HepG2 (cell line): ENCODE results near the gene MCU. TPM values are rescaled to one million over a fixed set of nuclear protein-coding genes. Genes with fewer than 3 reads are reported as not detected.
A peak's percentile ranks its signal among the peaks of the same experiment; 100 is the strongest.

Source experiments
- CEBPG ChIP-seq: IDR thresholded peaks from 2 replicates; pipeline ENCODE4 v1.6.1; 2016
- CHCHD3 ChIP-seq: sonication (generic); formaldehyde crosslinking; IDR thresholded peaks from 2 replicates; pipeline ENCODE4 v1.8.0; 2022; ENCODE audit warnings: mild to moderate bottlenecking, missing genetic modification reagents, moderate library complexity
- ELF4 ChIP-seq: sonication (generic); formaldehyde crosslinking; IDR thresholded peaks from 2 replicates; pipeline ENCODE4 v1.5.0; 2020; ENCODE audit warnings: missing genetic modification reagents, mild to moderate bottlenecking, moderate library complexity, borderline replicate concordance
- FOXP1 ChIP-seq, 2 experiments: fragments of 450-650 bp in 1 of 2; IDR thresholded peaks; 2 replicates each; pipeline ENCODE4 v1.6.1; 2017 to 2018; ENCODE audit warnings: antibody characterized with exemption in 1 of 2
- NR1H2 ChIP-seq: sonication (generic); formaldehyde crosslinking; IDR thresholded peaks from 2 replicates; pipeline ENCODE4 v1.8.1; 2022; ENCODE audit warnings: low read depth, missing genetic modification reagents, borderline replicate concordance
- PPARG ChIP-seq: conservative IDR thresholded peaks from 2 replicates; pipeline ENCODE4 v1.6.1; 2016; ENCODE audit warnings: missing biosample characterization, missing genetic modification reagents
- TAF15 ChIP-seq: fragments of 200-400 bp; formaldehyde crosslinking; IDR thresholded peaks from one replicate; pipeline ENCODE4 v1.6.1; 2018; ENCODE audit warnings: mild to moderate bottlenecking, low read depth, low read length; ENCODE audit not compliant: poor library complexity, severe bottlenecking
- ZBTB38 ChIP-seq: sonication (generic); formaldehyde crosslinking; IDR thresholded peaks from 2 replicates; pipeline ENCODE4 v1.5.1; 2020; ENCODE audit warnings: mild to moderate bottlenecking, missing genetic modification reagents
- ZNF121 ChIP-seq: sonication (generic); formaldehyde crosslinking; IDR thresholded peaks from 2 replicates; pipeline ENCODE4 v1.5.0; 2020; ENCODE audit warnings: mild to moderate bottlenecking, missing genetic modification reagents
- ZNF138 ChIP-seq: sonication (generic); formaldehyde crosslinking; IDR thresholded peaks from 2 replicates; pipeline ENCODE4 v1.5.0; 2020; ENCODE audit warnings: mild to moderate bottlenecking, low read depth, missing genetic modification reagents
- ZNF143 ChIP-seq: sonication (generic); formaldehyde crosslinking; IDR thresholded peaks from 2 replicates; pipeline ENCODE4 v1.4.0; 2020; ENCODE audit warnings: missing genetic modification reagents
- ZNF451 ChIP-seq: sonication (generic); formaldehyde crosslinking; IDR thresholded peaks from 2 replicates; pipeline ENCODE4 v1.5.0; 2020; ENCODE audit warnings: mild to moderate bottlenecking, missing genetic modification reagents
- ZNF709 ChIP-seq: sonication (generic); formaldehyde crosslinking; IDR thresholded peaks from 2 replicates; pipeline ENCODE4 v1.5.0; 2020; ENCODE audit warnings: mild to moderate bottlenecking, missing genetic modification reagents
- ZNF768 ChIP-seq: sonication (generic); formaldehyde crosslinking; IDR thresholded peaks from 2 replicates; pipeline ENCODE4 v1.4.0; 2020; ENCODE audit warnings: missing genetic modification reagents
- polyA plus RNA-seq, 8 experiments: library from polyadenylated mRNA; depleted of rRNA in 3 of 8; stranded (reverse) in 7 of 8; unstranded in 1 of 8; fragments of >200 nt; fragmentation: Illumina TruSeq in 4 of 8; extraction: Trizol in 4 of 8; gene quantifications; 2 replicates each; pipeline versions ENCODE4 v1.2.1 to v1.2.3, GENCODE V29; 2011 to 2016; ENCODE audit warnings: low read depth in 4 of 8, missing spikeins in 1 of 8, mixed read lengths in 1 of 8; ENCODE audit not compliant: insufficient read depth in 1 of 8
- total RNA-seq, 5 experiments: library from RNA; depleted of rRNA; stranded (reverse); fragments of >200 nt; fragmentation: Illumina TruSeq; extraction: Trizol; gene quantifications; 2 replicates each; pipeline ENCODE4 v1.2.3, GENCODE V29; 2016; ENCODE audit warnings: low read depth in 1 of 5
- TF ChIP-seq, protein P1 (sequence below): sonication (generic); formaldehyde crosslinking; IDR thresholded peaks from 2 replicates; pipeline ENCODE4 v1.4.0; 2020; ENCODE audit warnings: missing genetic modification reagents
- TF ChIP-seq, protein P2 (sequence below): fragments of 450-650 bp; IDR thresholded peaks from 2 replicates; pipeline ENCODE4 v1.6.1; 2016
- TF ChIP-seq, protein P3 (sequence below): sonication (generic); formaldehyde crosslinking; IDR thresholded peaks from 2 replicates; pipeline ENCODE4 v1.5.1; 2020; ENCODE audit warnings: mild to moderate bottlenecking, missing genetic modification reagents, borderline replicate concordance

The MCU gene
- total and polyA plus RNA-seq, 2 of the 13 experiments (the other 11 are each of a cell fraction or from before 2014, with no cell fraction given): 25.9 to 64.5 TPM

DNA sequence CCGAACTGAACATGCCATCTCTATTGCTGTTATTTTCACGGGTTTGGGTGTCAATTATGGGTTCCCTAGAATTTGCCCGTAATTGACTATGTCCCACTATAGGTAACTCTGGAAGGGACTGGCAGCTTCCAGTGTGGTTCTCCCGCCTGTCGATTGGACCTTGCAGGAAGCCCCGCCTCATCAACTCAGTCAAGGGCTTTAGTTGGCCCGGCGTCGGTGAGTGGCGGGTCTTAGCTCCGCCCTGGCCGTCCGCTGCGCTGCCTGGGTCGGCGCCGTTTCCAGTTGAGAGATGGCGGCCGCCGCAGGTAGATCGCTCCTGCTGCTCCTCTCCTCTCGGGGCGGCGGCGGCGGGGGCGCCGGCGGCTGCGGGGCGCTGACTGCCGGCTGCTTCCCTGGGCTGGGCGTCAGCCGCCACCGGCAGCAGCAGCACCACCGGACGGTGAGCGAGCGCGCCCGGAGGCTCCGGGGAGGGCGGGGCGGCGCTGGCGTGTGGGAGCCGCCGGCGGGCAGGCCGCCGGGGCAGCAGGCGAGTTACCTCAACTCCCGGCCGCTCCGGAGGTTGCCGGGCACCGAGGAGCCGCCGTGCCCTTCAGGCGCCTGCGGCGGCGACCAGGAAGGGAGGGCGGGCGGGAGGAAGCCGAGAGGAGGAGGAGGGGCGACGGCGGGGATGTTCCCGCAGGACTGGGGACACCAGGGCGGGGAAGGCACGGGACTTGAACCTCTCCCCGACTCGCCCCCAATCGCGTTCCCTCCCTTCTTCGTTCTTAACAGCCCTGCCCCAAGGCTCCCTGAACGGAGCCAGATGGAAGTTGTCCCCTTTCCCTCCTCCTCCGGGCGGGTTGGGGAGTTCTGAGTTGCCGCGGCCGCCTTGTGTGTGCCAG, at the start of gene MCU (continued):
- no peak for TF ChIP-seq ZNF143 (CRISPR knock-in tag)
- TF ChIP-seq, protein P1, sequence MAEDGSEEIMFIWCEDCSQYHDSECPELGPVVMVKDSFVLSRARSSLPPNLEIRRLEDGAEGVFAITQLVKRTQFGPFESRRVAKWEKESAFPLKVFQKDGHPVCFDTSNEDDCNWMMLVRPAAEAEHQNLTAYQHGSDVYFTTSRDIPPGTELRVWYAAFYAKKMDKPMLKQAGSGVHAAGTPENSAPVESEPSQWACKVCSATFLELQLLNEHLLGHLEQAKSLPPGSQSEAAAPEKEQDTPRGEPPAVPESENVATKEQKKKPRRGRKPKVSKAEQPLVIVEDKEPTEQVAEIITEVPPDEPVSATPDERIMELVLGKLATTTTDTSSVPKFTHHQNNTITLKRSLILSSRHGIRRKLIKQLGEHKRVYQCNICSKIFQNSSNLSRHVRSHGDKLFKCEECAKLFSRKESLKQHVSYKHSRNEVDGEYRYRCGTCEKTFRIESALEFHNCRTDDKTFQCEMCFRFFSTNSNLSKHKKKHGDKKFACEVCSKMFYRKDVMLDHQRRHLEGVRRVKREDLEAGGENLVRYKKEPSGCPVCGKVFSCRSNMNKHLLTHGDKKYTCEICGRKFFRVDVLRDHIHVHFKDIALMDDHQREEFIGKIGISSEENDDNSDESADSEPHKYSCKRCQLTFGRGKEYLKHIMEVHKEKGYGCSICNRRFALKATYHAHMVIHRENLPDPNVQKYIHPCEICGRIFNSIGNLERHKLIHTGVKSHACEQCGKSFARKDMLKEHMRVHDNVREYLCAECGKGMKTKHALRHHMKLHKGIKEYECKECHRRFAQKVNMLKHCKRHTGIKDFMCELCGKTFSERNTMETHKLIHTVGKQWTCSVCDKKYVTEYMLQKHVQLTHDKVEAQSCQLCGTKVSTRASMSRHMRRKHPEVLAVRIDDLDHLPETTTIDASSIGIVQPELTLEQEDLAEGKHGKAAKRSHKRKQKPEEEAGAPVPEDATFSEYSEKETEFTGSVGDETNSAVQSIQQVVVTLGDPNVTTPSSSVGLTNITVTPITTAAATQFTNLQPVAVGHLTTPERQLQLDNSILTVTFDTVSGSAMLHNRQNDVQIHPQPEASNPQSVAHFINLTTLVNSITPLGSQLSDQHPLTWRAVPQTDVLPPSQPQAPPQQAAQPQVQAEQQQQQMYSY: no peak
- TF ChIP-seq NR1H2: no peak
- TF ChIP-seq TAF15: no peak
- peak; percentile 63; the same call in 1 of the 2 replicates for TF ChIP-seq ZNF138
- TF ChIP-seq ZNF451 (CRISPR knock-in tag): no peak
- TF ChIP-seq ZNF768: no peak
- TF ChIP-seq ZNF709 (CRISPR knock-in tag): peak; percentile 71
- no peak for TF ChIP-seq FOXP1 (IDR thresholded peaks at IDR 0.05)
- TF ChIP-seq FOXP1 (CRISPR knock-in tag; IDR thresholded peaks at IDR 0.05): no peak
- no peak for TF ChIP-seq ZNF121 (CRISPR knock-in tag)
- no peak for TF ChIP-seq ELF4
- TF ChIP-seq, protein P2, sequence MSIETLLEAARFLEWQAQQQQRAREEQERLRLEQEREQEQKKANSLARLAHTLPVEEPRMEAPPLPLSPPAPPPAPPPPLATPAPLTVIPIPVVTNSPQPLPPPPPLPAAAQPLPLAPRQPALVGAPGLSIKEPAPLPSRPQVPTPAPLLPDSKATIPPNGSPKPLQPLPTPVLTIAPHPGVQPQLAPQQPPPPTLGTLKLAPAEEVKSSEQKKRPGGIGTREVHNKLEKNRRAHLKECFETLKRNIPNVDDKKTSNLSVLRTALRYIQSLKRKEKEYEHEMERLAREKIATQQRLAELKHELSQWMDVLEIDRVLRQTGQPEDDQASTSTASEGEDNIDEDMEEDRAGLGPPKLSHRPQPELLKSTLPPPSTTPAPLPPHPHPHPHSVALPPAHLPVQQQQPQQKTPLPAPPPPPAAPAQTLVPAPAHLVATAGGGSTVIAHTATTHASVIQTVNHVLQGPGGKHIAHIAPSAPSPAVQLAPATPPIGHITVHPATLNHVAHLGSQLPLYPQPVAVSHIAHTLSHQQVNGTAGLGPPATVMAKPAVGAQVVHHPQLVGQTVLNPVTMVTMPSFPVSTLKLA: no peak
- 0 out of 2 replicates have a peak, but pooled peaks have one; percentile 32 for TF ChIP-seq PPARG (CRISPR knock-in tag)
- TF ChIP-seq ZBTB38 (CRISPR knock-in tag): no peak
- TF ChIP-seq CEBPG (CRISPR knock-in tag): no peak
- TF ChIP-seq, protein P3, sequence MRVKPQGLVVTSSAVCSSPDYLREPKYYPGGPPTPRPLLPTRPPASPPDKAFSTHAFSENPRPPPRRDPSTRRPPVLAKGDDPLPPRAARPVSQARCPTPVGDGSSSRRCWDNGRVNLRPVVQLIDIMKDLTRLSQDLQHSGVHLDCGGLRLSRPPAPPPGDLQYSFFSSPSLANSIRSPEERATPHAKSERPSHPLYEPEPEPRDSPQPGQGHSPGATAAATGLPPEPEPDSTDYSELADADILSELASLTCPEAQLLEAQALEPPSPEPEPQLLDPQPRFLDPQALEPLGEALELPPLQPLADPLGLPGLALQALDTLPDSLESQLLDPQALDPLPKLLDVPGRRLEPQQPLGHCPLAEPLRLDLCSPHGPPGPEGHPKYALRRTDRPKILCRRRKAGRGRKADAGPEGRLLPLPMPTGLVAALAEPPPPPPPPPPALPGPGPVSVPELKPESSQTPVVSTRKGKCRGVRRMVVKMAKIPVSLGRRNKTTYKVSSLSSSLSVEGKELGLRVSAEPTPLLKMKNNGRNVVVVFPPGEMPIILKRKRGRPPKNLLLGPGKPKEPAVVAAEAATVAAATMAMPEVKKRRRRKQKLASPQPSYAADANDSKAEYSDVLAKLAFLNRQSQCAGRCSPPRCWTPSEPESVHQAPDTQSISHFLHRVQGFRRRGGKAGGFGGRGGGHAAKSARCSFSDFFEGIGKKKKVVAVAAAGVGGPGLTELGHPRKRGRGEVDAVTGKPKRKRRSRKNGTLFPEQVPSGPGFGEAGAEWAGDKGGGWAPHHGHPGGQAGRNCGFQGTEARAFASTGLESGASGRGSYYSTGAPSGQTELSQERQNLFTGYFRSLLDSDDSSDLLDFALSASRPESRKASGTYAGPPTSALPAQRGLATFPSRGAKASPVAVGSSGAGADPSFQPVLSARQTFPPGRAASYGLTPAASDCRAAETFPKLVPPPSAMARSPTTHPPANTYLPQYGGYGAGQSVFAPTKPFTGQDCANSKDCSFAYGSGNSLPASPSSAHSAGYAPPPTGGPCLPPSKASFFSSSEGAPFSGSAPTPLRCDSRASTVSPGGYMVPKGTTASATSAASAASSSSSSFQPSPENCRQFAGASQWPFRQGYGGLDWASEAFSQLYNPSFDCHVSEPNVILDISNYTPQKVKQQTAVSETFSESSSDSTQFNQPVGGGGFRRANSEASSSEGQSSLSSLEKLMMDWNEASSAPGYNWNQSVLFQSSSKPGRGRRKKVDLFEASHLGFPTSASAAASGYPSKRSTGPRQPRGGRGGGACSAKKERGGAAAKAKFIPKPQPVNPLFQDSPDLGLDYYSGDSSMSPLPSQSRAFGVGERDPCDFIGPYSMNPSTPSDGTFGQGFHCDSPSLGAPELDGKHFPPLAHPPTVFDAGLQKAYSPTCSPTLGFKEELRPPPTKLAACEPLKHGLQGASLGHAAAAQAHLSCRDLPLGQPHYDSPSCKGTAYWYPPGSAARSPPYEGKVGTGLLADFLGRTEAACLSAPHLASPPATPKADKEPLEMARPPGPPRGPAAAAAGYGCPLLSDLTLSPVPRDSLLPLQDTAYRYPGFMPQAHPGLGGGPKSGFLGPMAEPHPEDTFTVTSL: no peak
- no peak for TF ChIP-seq CHCHD3 (CRISPR knock-in tag)
